NCI-H146 treated with DMSO at 0.1 percent for 48 hours (cell line): ENCODE measurements around the gene PLEKHA7.
"Not testable (repeated sequence)": the region's sequence is repeated elsewhere in the genome, so short reads cannot be mapped to it uniquely, and the experiment has no call there.

Experiments used
- DNase-seq: peaks from one replicate; lab custom pipeline; 2025; ENCODE audit not compliant: unreplicated experiment; lab: John Stamatoyannopoulos, UW

The PLEKHA7 gene

GRCh38 chr11:16887887-16888286 lies 126.3 kb downstream of the PLEKHA7 start:
- DNase-seq: not testable (repeated sequence)

- no peak for DNase-seq
Observed at GRCh38 chr11:16883174-16883573, 131.0 kb downstream of the PLEKHA7 start.

DNA sequence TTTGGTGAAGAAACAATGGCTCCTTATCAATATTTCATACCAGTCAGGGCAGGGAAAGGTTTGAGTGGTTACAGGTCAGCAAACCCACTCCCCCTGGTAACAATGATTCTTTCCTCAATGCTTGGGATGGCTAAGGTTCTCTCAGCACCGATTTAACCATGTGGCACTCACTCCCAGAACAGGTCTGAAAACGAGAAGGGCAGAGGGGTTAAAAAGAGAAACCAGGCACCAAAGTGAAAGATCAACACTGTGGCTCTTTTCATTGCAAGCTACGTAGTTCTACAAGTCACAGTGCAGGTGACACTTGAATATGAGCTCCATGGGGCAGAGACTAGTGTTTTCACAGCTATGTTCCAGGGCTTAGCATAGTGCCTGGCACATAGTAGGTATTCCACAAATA lies 132.4 kb downstream of the PLEKHA7 start:
- DNase-seq: no peak

- no peak for DNase-seq
Observed at GRCh38 chr11:16881074-16881709, 133.0 kb downstream of the PLEKHA7 start.

DNA sequence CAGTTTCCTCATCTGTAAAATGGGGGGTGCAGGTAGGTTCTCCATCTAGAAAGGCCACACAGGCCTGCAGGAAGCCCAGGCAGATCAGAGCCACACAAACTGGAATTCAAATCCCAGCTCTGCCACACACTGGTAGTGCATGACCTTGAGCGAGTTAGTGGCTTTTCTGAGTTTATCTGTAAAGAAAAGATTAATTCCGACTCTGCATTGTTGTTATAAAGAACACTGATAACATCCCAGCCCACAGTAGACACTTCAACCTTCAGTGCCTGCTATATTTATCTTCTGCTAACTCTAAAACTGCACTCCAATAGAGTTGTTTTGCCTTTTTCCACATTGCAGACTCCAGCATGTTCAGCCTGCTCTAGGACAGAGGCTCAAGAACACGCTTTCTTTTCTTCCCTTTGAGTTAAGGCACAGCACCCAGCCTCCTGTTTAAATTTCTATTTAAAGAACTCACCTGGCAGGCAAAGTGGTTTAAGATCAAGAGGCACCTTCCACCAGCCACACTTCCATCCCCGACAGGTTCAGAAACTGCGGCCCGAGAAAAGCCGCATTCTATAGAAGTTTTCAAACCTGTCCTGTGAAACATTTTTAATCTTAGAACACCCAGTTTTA lies 133.9 kb downstream of the PLEKHA7 start:
- DNase-seq: no peak

DNA sequence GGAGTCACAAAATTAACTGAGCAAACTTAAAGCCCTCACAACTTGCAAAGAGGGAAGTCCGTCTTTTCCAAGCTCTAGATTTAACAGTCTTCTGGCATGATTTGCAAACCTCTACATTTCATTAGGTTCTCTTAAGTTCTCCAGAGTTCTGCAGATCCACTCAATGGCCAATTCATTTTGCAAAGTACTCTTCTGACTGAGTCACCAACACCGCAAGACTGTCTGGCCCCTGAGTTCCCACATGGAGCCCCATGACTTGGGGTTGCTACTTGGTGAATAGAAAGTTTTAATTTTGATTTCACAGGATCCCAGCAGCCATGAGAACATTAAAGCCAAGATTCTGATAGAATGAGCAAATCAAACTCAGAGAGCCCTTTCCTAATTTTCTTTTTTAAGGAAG lies 134.5 kb downstream of the PLEKHA7 start:
- DNase-seq: no peak

DNA sequence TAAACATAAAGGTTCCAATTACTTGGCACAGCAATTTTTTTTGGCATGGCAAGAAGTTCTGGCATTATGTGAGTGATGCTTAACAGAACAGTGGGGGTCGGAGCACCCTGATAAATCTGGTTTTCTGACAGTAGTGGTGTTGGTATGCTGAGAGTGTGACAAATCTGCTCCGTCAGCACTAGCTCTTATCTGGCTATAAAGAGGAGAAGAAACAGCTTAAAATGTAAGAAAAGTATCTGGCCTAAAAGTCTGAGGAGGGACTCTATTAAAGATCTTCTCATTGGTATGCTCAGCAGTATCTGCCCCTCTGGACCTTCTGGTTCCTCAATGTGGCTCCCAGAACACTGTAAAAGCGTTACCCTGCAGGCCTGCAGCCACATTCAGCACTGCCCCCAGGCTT lies 137.4 kb downstream of the PLEKHA7 start:
- no peak for DNase-seq

DNA sequence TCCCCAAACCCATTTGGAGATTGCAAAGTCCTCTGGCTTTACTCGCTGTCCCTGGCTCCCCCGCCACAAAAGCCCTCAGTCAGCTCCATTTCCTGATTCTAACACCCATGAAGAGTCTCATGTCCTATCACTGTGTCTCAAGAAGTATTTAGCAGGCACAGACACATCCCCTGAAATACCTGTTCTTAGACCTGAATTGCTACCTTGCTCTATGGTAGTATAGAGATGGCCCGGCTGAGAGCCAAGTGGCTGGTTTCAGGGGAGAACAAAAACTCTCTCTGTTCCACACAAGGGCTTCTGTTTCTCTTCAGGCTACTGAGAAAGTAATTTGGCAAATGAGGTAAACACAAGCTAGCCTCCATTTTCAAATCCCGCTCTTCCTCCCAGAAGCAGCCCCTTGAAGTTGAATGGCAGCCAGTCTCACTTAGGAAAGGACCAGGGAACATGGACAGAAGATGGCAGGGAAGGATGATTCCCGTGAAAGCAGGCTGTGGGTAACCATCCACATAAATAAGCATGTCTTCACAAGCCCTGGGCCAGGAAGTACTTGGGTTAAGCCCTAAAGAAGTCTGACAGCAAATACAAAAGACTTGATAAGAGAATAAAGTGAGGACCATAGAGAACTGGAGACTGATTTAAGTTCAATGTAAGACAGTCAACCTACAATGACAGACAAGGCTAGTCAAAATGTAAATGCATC lies 138.0 kb downstream of the PLEKHA7 start:
- DNase-seq: no peak

- DNase-seq: no peak
Observed at GRCh38 chr11:16874275-16874975, 139.8 kb downstream of the PLEKHA7 start.

DNA sequence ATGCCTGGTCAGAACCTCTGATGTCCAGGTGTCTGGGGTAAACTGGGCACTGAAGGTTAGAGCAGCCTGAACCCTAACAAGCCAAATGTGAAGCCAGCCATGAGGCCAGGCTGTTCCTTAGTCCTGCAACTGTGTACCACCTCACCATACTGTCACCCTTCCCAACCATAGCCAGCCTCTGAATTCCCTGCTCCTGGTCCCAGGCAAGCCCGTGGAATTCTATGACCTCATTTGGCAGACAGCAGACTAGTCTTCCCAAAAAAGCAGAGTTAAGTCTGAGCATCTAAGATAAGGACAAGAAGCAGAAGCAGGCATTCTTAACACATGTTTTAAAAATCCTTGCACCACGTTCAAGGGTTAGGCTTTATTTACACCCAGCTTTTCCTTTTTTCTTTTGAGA lies 140.9 kb downstream of the PLEKHA7 start:
- no peak for DNase-seq

DNA sequence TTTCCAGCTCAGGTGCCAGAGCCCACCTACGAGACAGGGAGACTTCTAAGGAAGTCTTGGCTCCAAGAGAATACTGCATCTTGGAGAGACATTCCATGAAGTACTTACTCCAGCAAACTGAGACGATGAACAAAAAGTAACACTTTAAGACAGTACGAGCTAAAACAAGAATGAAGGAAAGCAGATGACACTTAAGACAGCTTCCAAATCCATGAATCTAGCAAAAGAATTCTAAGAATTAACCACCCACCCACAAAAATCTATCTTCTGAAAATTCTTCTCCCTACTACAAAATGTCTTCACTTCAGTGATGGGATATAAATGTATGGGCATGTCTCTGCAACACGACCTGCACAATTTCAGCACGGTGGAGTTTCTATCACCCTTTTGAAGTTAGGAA lies 142.8 kb downstream of the PLEKHA7 start:
- no peak for DNase-seq

GRCh38 chr11:16867097-16867496 lies 147.1 kb downstream of the PLEKHA7 start:
- no peak for DNase-seq

DNA sequence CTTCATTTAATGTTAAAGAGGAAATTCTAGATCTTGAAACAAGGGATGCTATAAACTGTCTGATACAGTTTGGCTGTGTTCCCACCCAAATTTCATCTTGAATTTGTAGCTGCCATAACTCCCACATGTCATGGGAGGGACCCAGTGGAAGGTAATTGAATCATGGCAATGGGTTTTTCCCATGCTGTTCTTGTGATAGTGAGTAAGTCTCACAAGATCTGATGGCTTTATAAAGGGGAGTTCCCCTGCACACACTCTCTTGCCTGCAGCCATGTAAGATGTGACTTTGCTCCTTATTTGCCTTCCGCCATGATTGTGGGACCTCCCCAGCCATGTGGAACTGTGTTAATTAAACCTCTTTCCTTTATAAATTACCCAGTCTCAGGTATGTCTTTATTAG lies 149.8 kb downstream of the PLEKHA7 start:
- DNase-seq: not testable (repeated sequence)

GRCh38 chr11:16863389-16863788 lies 150.8 kb downstream of the PLEKHA7 start:
- DNase-seq: no peak

GRCh38 chr11:16862726-16863125 lies 151.5 kb downstream of the PLEKHA7 start:
- DNase-seq: no peak

- no peak for DNase-seq
Observed at GRCh38 chr11:16861862-16862261, 152.4 kb downstream of the PLEKHA7 start.

DNA sequence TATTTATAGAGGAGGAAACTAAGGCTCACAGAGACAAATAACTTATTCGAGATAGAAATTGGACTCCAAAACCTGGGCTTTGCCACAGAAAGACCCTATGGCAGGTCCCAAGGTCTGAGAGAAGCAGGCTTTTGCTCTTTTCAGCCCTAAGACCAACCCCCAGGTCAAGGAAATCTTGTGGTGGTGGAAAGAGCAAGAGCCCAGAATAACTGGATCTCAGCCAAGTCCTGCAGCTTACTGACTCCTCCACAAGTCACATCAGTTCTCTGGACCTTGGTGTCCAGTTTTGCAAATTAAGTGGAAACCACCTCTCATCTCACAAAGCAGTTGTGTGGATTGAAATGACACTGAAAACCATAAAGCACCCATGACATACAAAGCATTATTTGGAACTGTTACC lies 153.6 kb downstream of the PLEKHA7 start:
- no peak for DNase-seq

GRCh38 chr11:16859651-16860050 lies 154.6 kb downstream of the PLEKHA7 start:
- DNase-seq: peak; percentile 49

GRCh38 chr11:16857186-16857585 lies 157.0 kb downstream of the PLEKHA7 start:
- DNase-seq: no peak

GRCh38 chr11:16856022-16856471 lies 158.2 kb downstream of the PLEKHA7 start:
- no peak for DNase-seq

DNA sequence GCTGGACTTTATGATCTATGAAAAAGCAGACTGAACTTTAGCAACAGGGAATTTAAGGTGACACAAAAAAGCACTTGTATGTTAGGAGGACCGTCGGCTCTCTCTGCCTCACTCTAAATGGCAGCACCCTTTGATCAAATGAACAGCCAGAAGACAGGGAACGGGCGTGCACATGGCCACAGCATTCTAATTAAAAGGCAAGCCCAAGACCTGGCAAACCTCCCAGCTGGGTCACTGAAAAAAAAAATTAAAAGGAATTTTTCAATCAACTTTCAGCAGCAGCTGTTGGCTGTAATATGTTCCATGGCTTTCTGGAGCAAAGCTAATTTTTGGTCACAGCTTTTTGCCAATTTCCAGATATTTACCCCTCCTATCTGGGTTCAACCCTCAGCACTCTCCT lies 159.2 kb downstream of the PLEKHA7 start:
- no peak for DNase-seq

DNA sequence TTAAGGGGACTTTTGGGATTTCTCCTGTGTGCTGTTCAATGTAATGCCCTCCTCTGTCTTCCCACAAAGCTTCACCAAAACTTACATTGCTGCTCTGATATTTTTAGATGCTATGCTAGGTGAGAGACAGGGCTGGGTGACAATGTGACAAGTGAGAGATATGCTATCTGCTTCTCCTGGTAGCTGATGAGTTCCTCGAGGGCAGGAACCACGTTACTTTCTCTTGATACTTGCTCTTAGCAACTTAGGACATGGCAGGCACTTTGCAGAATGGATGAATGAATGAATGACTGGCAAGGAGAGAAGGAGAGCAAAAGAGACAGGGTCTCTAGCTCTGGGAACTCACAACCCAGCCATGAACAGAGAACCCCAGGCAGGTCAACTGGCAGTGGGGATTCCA lies 160.4 kb downstream of the PLEKHA7 start:
- no peak for DNase-seq
